K562 (cell line): ENCODE measurements around the gene SNX17. TPM values are rescaled to one million over a fixed set of nuclear protein-coding genes. Genes with fewer than 3 reads are reported as not detected.

Source experiments
- E2F3 ChIP-seq: fragments of 250-450 bp; sonication (Bioruptor Pico); IDR thresholded peaks from 2 replicates; pipeline ENCODE4 v1.4.0; 2020; ENCODE audit warnings: mild to moderate bottlenecking
- NCOA1 ChIP-seq: fragments of 450-650 bp; IDR thresholded peaks from 2 replicates; pipeline ENCODE4 v1.6.1; 2016; ENCODE audit warnings: low read depth
- NEUROD1 ChIP-seq: fragments of 150-350 bp; IDR thresholded peaks from 2 replicates; pipeline ENCODE4 v1.6.1; 2014; ENCODE audit warnings: borderline replicate concordance, low read length, low read depth; ENCODE audit not compliant: partially characterized antibody
- SMARCE1 ChIP-seq: fragments of 450-650 bp; IDR thresholded peaks from 2 replicates; pipeline ENCODE4 v1.7.1; 2016; ENCODE audit warnings: mild to moderate bottlenecking
- ZNF224 ChIP-seq: sonication (generic); formaldehyde crosslinking; IDR thresholded peaks from 2 replicates; pipeline ENCODE4 v1.8.0; 2022; ENCODE audit warnings: mild to moderate bottlenecking, missing genetic modification reagents
- polyA plus RNA-seq, 8 experiments: library from polyadenylated mRNA; depleted of rRNA in 4 of 8; stranded (reverse) in 5 of 8; unstranded in 3 of 8; fragments of >200 nt; fragmentation: Nextera tagmentation in 2 of 8; fragmentation: Illumina TruSeq in 1 of 8; extraction: Ambion mirVana in 2 of 8; extraction: Trizol in 1 of 8; gene quantifications; 2 replicates each; pipeline versions ENCODE4 v1.2.1 to v1.2.3, GENCODE V29; 2011 to 2014; ENCODE audit warnings: inconsistent platforms in 1 of 8, missing spikeins in 1 of 8
- total RNA-seq, 7 experiments: library from RNA; depleted of rRNA in 6 of 7; stranded (reverse); fragments of >200 nt in 6 of 7; fragmentation: Illumina TruSeq in 2 of 7; extraction: Trizol in 2 of 7; gene quantifications; 2 replicates each; pipeline versions ENCODE4 v1.2.1 to v1.2.3, GENCODE V29; 2011 to 2021; ENCODE audit warnings: low replicate concordance in 1 of 7
- TF ChIP-seq, protein P1 (sequence below), 3 experiments: fragments of 200-800 bp in 1 of 3; fragments of 250-450 bp in 1 of 3; fragments of 450-650 bp in 1 of 3; sonication (Bioruptor Pico) in 1 of 3; sonication (Bioruptor generic) in 1 of 3; formaldehyde crosslinking in 1 of 3; IDR thresholded peaks; 2 replicates each; pipeline versions ENCODE4 v1.6.1 to v1.8.0; 2016 to 2022; ENCODE audit warnings: mild to moderate bottlenecking in 2 of 3, missing genetic modification characterization in 2 of 3, missing compliant biosample characterization in 1 of 3, moderate library complexity in 1 of 3
- TF ChIP-seq, protein P2 (sequence below): fragments of 250-450 bp; sonication (Bioruptor Pico); IDR thresholded peaks from 2 replicates; pipeline ENCODE4 v1.4.0; 2020; ENCODE audit warnings: mild to moderate bottlenecking, moderate library complexity
- TF ChIP-seq, protein P3 (sequence below): fragments of 250-450 bp; sonication (Bioruptor Pico); IDR thresholded peaks from 2 replicates; pipeline ENCODE4 v1.5.0; 2020; ENCODE audit warnings: mild to moderate bottlenecking
- TF ChIP-seq, protein P4 (sequence below): IDR thresholded peaks from 2 replicates; pipeline ENCODE4 v1.6.1; 2012; ENCODE audit warnings: low read depth, low read length, improper control_type of control experiment, borderline replicate concordance
- TF ChIP-seq, protein P5 (sequence below): fragments of 250-450 bp; sonication (Bioruptor Pico); IDR thresholded peaks from 2 replicates; pipeline ENCODE4 v1.9.0; 2021; ENCODE audit warnings: mild to moderate bottlenecking
- TF ChIP-seq, protein P6 (sequence below): fragments of 150-350 bp; conservative IDR thresholded peaks from 2 replicates; pipeline ENCODE4 v1.6.1; 2014; ENCODE audit warnings: low read length

SNX17 gene
- total and polyA plus RNA-seq, 9 of the 15 experiments (the other 6 are each of a cell fraction or from before 2014, with no cell fraction given) = 3.0 to 75.7 (median 54.6) TPM

GRCh38 chr2:27380626-27381545 lies 10.5 kb downstream of the SNX17 start, which contains the start of gene ZNF513 (continued):
- TF ChIP-seq, protein P1, sequence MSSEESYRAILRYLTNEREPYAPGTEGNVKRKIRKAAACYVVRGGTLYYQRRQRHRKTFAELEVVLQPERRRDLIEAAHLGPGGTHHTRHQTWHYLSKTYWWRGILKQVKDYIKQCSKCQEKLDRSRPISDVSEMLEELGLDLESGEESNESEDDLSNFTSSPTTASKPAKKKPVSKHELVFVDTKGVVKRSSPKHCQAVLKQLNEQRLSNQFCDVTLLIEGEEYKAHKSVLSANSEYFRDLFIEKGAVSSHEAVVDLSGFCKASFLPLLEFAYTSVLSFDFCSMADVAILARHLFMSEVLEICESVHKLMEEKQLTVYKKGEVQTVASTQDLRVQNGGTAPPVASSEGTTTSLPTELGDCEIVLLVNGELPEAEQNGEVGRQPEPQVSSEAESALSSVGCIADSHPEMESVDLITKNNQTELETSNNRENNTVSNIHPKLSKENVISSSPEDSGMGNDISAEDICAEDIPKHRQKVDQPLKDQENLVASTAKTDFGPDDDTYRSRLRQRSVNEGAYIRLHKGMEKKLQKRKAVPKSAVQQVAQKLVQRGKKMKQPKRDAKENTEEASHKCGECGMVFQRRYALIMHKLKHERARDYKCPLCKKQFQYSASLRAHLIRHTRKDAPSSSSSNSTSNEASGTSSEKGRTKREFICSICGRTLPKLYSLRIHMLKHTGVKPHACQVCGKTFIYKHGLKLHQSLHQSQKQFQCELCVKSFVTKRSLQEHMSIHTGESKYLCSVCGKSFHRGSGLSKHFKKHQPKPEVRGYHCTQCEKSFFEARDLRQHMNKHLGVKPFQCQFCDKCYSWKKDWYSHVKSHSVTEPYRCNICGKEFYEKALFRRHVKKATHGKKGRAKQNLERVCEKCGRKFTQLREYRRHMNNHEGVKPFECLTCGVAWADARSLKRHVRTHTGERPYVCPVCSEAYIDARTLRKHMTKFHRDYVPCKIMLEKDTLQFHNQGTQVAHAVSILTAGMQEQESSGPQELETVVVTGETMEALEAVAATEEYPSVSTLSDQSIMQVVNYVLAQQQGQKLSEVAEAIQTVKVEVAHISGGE (CRISPR knock-in tag; IDR thresholded peaks at IDR 0.05) = peak in 2 of 3 experiments; percentile 44 to 92; a peak in 2 of 6 replicates
- TF ChIP-seq, protein P2, sequence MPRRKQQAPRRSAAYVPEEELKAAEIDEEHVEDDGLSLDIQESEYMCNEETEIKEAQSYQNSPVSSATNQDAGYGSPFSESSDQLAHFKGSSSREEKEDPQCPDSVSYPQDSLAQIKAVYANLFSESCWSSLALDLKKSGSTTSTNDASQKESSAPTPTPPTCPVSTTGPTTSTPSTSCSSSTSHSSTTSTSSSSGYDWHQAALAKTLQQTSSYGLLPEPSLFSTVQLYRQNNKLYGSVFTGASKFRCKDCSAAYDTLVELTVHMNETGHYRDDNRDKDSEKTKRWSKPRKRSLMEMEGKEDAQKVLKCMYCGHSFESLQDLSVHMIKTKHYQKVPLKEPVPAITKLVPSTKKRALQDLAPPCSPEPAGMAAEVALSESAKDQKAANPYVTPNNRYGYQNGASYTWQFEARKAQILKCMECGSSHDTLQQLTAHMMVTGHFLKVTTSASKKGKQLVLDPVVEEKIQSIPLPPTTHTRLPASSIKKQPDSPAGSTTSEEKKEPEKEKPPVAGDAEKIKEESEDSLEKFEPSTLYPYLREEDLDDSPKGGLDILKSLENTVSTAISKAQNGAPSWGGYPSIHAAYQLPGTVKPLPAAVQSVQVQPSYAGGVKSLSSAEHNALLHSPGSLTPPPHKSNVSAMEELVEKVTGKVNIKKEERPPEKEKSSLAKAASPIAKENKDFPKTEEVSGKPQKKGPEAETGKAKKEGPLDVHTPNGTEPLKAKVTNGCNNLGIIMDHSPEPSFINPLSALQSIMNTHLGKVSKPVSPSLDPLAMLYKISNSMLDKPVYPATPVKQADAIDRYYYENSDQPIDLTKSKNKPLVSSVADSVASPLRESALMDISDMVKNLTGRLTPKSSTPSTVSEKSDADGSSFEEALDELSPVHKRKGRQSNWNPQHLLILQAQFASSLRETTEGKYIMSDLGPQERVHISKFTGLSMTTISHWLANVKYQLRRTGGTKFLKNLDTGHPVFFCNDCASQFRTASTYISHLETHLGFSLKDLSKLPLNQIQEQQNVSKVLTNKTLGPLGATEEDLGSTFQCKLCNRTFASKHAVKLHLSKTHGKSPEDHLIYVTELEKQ (CRISPR knock-in tag) = no peak
- peak; percentile 17 for TF ChIP-seq NEUROD1
- TF ChIP-seq, protein P3, sequence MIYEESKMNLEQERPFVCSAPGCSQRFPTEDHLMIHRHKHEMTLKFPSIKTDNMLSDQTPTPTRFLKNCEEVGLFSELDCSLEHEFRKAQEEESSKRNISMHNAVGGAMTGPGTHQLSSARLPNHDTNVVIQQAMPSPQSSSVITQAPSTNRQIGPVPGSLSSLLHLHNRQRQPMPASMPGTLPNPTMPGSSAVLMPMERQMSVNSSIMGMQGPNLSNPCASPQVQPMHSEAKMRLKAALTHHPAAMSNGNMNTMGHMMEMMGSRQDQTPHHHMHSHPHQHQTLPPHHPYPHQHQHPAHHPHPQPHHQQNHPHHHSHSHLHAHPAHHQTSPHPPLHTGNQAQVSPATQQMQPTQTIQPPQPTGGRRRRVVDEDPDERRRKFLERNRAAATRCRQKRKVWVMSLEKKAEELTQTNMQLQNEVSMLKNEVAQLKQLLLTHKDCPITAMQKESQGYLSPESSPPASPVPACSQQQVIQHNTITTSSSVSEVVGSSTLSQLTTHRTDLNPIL = no peak
- TF ChIP-seq NCOA1 = 0 out of 2 replicates have a peak, but pooled peaks have one; percentile 18
- 0 out of 2 replicates have a peak, but pooled peaks have one; percentile 51 for TF ChIP-seq E2F3 (CRISPR knock-in tag)
- TF ChIP-seq, protein P4, sequence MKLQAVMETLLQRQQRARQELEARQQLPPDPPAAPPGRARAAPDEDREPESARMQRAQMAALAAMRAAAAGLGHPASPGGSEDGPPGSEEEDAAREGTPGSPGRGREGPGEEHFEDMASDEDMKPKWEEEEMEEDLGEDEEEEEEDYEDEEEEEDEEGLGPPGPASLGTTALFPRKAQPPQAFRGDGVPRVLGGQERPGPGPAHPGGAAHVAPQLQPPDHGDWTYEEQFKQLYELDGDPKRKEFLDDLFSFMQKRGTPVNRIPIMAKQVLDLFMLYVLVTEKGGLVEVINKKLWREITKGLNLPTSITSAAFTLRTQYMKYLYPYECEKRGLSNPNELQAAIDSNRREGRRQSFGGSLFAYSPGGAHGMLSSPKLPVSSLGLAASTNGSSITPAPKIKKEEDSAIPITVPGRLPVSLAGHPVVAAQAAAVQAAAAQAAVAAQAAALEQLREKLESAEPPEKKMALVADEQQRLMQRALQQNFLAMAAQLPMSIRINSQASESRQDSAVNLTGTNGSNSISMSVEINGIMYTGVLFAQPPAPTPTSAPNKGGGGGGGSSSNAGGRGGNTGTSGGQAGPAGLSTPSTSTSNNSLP = no peak
- TF ChIP-seq, protein P5, sequence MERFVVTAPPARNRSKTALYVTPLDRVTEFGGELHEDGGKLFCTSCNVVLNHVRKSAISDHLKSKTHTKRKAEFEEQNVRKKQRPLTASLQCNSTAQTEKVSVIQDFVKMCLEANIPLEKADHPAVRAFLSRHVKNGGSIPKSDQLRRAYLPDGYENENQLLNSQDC (CRISPR knock-in tag) = no peak
- TF ChIP-seq SMARCE1 = no peak
- TF ChIP-seq, protein P6, sequence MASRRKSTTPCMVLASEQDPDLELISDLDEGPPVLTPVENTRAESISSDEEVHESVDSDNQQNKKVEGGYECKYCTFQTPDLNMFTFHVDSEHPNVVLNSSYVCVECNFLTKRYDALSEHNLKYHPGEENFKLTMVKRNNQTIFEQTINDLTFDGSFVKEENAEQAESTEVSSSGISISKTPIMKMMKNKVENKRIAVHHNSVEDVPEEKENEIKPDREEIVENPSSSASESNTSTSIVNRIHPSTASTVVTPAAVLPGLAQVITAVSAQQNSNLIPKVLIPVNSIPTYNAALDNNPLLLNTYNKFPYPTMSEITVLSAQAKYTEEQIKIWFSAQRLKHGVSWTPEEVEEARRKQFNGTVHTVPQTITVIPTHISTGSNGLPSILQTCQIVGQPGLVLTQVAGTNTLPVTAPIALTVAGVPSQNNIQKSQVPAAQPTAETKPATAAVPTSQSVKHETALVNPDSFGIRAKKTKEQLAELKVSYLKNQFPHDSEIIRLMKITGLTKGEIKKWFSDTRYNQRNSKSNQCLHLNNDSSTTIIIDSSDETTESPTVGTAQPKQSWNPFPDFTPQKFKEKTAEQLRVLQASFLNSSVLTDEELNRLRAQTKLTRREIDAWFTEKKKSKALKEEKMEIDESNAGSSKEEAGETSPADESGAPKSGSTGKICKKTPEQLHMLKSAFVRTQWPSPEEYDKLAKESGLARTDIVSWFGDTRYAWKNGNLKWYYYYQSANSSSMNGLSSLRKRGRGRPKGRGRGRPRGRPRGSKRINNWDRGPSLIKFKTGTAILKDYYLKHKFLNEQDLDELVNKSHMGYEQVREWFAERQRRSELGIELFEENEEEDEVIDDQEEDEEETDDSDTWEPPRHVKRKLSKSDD = no peak
- no peak for TF ChIP-seq ZNF224 (CRISPR knock-in tag)
